Mesenchymal stem cell (in vitro differentiated cells and primary cell): ENCODE measurements around the gene AP4E1.

ENCODE experiments used
- DNase-seq: peaks from one replicate; pipeline ENCODE4 v3.0.0-alpha.2; 2013
- H2AFZ ChIP-seq: one replicate; pipeline ENCODE4 v1.6.1; 2013; ENCODE audit warnings: low read depth, mild to moderate bottlenecking, control low read depth, inconsistent platforms, low read length, moderate library complexity
- H2AK5ac ChIP-seq: 2 replicates; pipeline ENCODE4 v1.6.1; 2013; ENCODE audit warnings: low read length, moderate library complexity, mild to moderate bottlenecking, inconsistent platforms; ENCODE audit not compliant: severe bottlenecking
- H2BK120ac ChIP-seq: one replicate; pipeline ENCODE4 v1.6.1; 2013; ENCODE audit warnings: low read depth, mild to moderate bottlenecking, inconsistent platforms, low read length, moderate library complexity
- H2BK12ac ChIP-seq, 2 experiments: one replicate each; pipeline ENCODE4 v1.6.1; 2013; ENCODE audit warnings: inconsistent platforms in 2 of 2, low read length in 2 of 2, mild to moderate bottlenecking in 2 of 2, moderate library complexity in 2 of 2, control low read depth in 1 of 2
- H2BK15ac ChIP-seq: one replicate; pipeline ENCODE4 v1.6.1; 2013; ENCODE audit warnings: mild to moderate bottlenecking, low read depth, inconsistent platforms; ENCODE audit not compliant: poor library complexity, severe bottlenecking
- H2BK5ac ChIP-seq: 2 replicates; pipeline ENCODE4 v1.6.1; 2013; ENCODE audit warnings: low read depth, mild to moderate bottlenecking, low read length, control low read depth, inconsistent platforms; ENCODE audit not compliant: poor library complexity, severe bottlenecking
- H3K14ac ChIP-seq, 2 experiments: one replicate each; pipeline ENCODE4 v1.6.1; 2013; ENCODE audit warnings: inconsistent platforms in 2 of 2, low read length in 2 of 2, control low read depth in 1 of 2, mild to moderate bottlenecking in 1 of 2, moderate library complexity in 1 of 2
- H3K18ac ChIP-seq, 2 experiments: one replicate each; pipeline ENCODE4 v1.6.1; 2013; ENCODE audit warnings: inconsistent platforms in 2 of 2, low read length in 2 of 2, control low read depth in 1 of 2, low read depth in 1 of 2, mild to moderate bottlenecking in 1 of 2
- H3K23ac ChIP-seq, 2 experiments: one replicate each; pipeline ENCODE4 v1.6.1; 2013; ENCODE audit warnings: inconsistent platforms in 2 of 2, low read length in 2 of 2, mild to moderate bottlenecking in 2 of 2, moderate library complexity in 2 of 2, control low read depth in 1 of 2
- H3K27ac ChIP-seq: 2 replicates; pipeline ENCODE4 v1.5.1; 2013; ENCODE audit warnings: mild to moderate bottlenecking, moderate library complexity, low read length, control low read depth, inconsistent platforms; ENCODE audit not compliant: poor library complexity, severe bottlenecking
- H3K27me3 ChIP-seq, 2 experiments: 2 replicates each; pipeline versions ENCODE4 v1.6.1 to v1.7.0; 2013; ENCODE audit warnings: low read length in 2 of 2, mild to moderate bottlenecking in 2 of 2, moderate library complexity in 2 of 2, control low read depth in 1 of 2, inconsistent platforms in 1 of 2; ENCODE audit not compliant: control insufficient read depth in 1 of 2, insufficient read depth in 1 of 2
- H3K36me3 ChIP-seq, 2 experiments: 2 replicates each; pipeline versions ENCODE4 v1.6.1 to v1.7.0; 2013; ENCODE audit warnings: low read length in 2 of 2, control low read depth in 1 of 2, inconsistent platforms in 1 of 2, low read depth in 1 of 2, mild to moderate bottlenecking in 1 of 2; ENCODE audit not compliant: insufficient read depth in 2 of 2, control insufficient read depth in 1 of 2
- H3K4ac ChIP-seq, 2 experiments: one replicate each; pipeline ENCODE4 v1.6.1; 2013; ENCODE audit warnings: inconsistent platforms in 2 of 2, low read length in 2 of 2, mild to moderate bottlenecking in 2 of 2, moderate library complexity in 2 of 2, control low read depth in 1 of 2, low read depth in 1 of 2
- H3K4me1 ChIP-seq: 2 replicates; pipeline ENCODE4 v1.6.1; 2013; ENCODE audit warnings: low read depth, low read length, control low read depth; ENCODE audit not compliant: control insufficient read depth, insufficient read depth
- H3K4me2 ChIP-seq: 2 replicates; pipeline ENCODE4 v1.6.1; 2013; ENCODE audit warnings: low read length, mild to moderate bottlenecking, inconsistent platforms; ENCODE audit not compliant: poor library complexity, severe bottlenecking
- H3K4me3 ChIP-seq, 2 experiments: 2 replicates each; pipeline versions ENCODE4 v1.5.1 to v1.7.0; 2013; ENCODE audit warnings: low read length in 2 of 2, mild to moderate bottlenecking in 2 of 2, control low read depth in 1 of 2, low read depth in 1 of 2; ENCODE audit not compliant: insufficient read depth in 1 of 2
- H3K79me1 ChIP-seq: replicated peaks from 2 replicates; pipeline ENCODE4 v1.6.1; 2013; ENCODE audit warnings: mild to moderate bottlenecking, control low read depth, low read length, inconsistent platforms; ENCODE audit not compliant: poor library complexity, severe bottlenecking
- H3K9ac ChIP-seq: 2 replicates; pipeline ENCODE4 v1.7.0; 2013; ENCODE audit warnings: mild to moderate bottlenecking, low read length, moderate library complexity
- H3K9me3 ChIP-seq: 2 replicates; pipeline ENCODE4 v1.7.0; 2013; ENCODE audit warnings: mild to moderate bottlenecking, low read length; ENCODE audit not compliant: control insufficient read depth
- H4K8ac ChIP-seq: one replicate; pipeline ENCODE4 v1.6.1; 2013; ENCODE audit warnings: inconsistent platforms, mild to moderate bottlenecking, low read length, moderate library complexity
- H4K91ac ChIP-seq: one replicate; pipeline ENCODE4 v1.6.1; 2013; ENCODE audit warnings: mild to moderate bottlenecking, low read length, inconsistent platforms
- WGBS: methylation state at CpG from one replicate; pipeline ENCODE4 v1.1.7; 2013; ENCODE audit warnings: mixed read lengths; 5-methylcytosine and 5-hydroxymethylcytosine counted together

AP4E1 gene

DNA sequence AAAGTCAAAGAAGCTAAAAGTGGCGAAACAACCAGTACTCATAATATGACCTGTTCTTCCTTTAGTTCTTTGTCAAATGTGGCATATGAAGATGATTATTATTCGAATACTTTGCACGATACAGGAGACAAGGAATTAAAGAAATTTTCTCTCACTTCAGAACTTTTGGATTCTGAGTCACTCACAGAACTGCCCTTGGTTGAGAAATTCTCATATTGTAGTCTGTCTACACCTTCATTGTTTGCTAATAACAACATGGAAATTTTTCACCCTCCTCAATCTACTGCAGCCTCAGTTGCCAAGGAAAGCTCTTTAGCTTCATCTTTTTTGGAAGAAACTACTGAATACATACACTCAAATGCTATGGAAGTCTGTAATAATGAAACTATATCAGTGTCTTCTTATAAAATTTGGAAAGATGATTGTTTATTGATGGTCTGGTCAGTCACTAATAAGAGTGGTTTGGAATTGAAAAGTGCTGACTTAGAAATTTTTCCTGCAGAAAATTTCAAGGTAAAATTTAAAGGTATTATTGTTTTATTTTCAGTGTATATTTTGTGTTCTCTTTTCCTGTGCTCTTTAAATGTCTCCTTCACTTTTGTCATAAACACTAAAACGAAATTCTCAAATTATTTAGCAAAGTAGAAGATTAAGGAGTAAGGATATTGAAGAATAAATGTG is 89.0 kb downstream of the AP4E1 start:
- WGBS, result 100% methylated on average over 3 of the region's 4 CpGs
- peaks cover 4% of the 10 kb centered on the region for H3K79me1 ChIP-seq
- H2BK5ac ChIP-seq, result no peak overlapping the region
- H3K9me3 ChIP-seq, result no peaks in the 10 kb centered on the region
- H3K18ac ChIP-seq, result no peak overlapping the region
- no peak overlapping the region for H3K4ac ChIP-seq
- no peak overlapping the region for H2AK5ac ChIP-seq
- H4K8ac ChIP-seq, result no peak overlapping the region
- no peaks in the 10 kb centered on the region for H3K27me3 ChIP-seq
- H2BK120ac ChIP-seq, result no peak overlapping the region
- H3K9ac ChIP-seq, result peak overlapping the region; percentile 19
- DNase-seq, result no peak
- H3K23ac ChIP-seq, result no peak overlapping the region
- H2BK12ac ChIP-seq, result no peak overlapping the region
- H3K4me2 ChIP-seq, result no peak overlapping the region
- H2BK15ac ChIP-seq, result no peak overlapping the region
- peaks cover 6 to 57% of the 10 kb centered on the region in 2 experiments for H3K36me3 ChIP-seq
- no peak overlapping the region for H3K14ac ChIP-seq
- H3K4me1 ChIP-seq, result no peaks in the 10 kb centered on the region
- no peak overlapping the region for H3K27ac ChIP-seq
- H3K4me3 ChIP-seq, result no peak overlapping the region
- no peak overlapping the region for H2AFZ ChIP-seq
- no peak overlapping the region for H4K91ac ChIP-seq

DNA sequence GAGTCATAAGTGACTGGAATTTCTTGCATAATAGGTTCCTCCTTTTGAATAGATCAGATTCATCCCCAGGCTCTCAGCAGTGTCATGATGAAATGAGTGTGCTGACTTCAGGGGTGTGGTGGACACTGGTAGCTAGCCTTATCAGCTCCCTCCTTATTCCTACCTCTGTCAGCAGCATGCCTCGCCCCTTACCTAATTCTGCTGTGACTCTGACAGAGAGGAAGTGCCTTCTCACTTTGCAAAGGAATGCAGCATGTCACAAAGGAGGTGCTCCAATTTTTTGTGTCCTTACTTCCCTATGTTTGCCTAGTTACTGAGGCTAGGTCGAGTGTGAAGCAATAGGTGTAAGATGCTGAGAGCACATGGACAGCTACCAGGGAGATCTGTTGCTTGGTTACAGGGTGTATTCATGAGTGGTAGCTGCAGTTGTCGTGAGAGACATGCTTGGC is 95.6 kb downstream of the AP4E1 start:
- H3K4me1 ChIP-seq, result no peaks in the 10 kb centered on the region
- peak; percentile 15 for DNase-seq
- H3K4me3 ChIP-seq, result no peak overlapping the region
- H3K14ac ChIP-seq, result peak overlapping the region in 1 of 2 experiments; percentile 9
- H4K8ac ChIP-seq, result no peak overlapping the region
- H3K4me2 ChIP-seq, result no peak overlapping the region
- H3K79me1 ChIP-seq, result peaks cover 2% of the 10 kb centered on the region
- no peak overlapping the region for H3K4ac ChIP-seq
- H4K91ac ChIP-seq, result no peak overlapping the region
- 92% methylated on average over 3 of the region's 3 CpGs for WGBS
- peaks cover 3% of the 10 kb centered on the region for H3K9me3 ChIP-seq
- no peak overlapping the region for H3K27ac ChIP-seq
- H3K27me3 ChIP-seq, result no peaks in the 10 kb centered on the region
- H2BK5ac ChIP-seq, result no peak overlapping the region
- no peak overlapping the region for H2AFZ ChIP-seq
- H3K9ac ChIP-seq, result no peak overlapping the region
- peak overlapping the region in 1 of 2 experiments; percentile 26 for H3K23ac ChIP-seq
- H2BK120ac ChIP-seq, result no peak overlapping the region
- H2AK5ac ChIP-seq, result no peak overlapping the region
- peaks cover 11 to 71% of the 10 kb centered on the region in 2 experiments for H3K36me3 ChIP-seq
- H3K18ac ChIP-seq, result no peak overlapping the region
- no peak overlapping the region for H2BK15ac ChIP-seq
- no peak overlapping the region for H2BK12ac ChIP-seq

GRCh38 chr15:51006336-51006985 is 98.0 kb downstream of the AP4E1 start:
- Histone ChIP-seq H2BK120ac (no peak overlapping the region), H3K27me3 (no peaks in the 10 kb centered on the region), H2AFZ (no peak overlapping the region), H3K36me3 (peaks cover 8 to 59% of the 10 kb centered on the region in 2 experiments), H3K4ac (no peak overlapping the region), H3K9ac (no peak overlapping the region), H4K8ac (no peak overlapping the region), H3K4me3 (no peak overlapping the region), H3K4me2 (no peak overlapping the region), H3K23ac (no peak overlapping the region), H3K4me1 (no peaks in the 10 kb centered on the region), H2BK5ac (no peak overlapping the region), H2BK12ac (no peak overlapping the region), H4K91ac (no peak overlapping the region), H2BK15ac (no peak overlapping the region), H3K79me1 (no peaks in the 10 kb centered on the region), H3K27ac (no peak overlapping the region), H3K18ac (no peak overlapping the region), H2AK5ac (no peak overlapping the region), H3K14ac (no peak overlapping the region), H3K9me3 (peaks cover 3% of the 10 kb centered on the region)
- no peak for DNase-seq
- WGBS, result 100% methylated on average over 1 of the region's 1 CpG

DNA sequence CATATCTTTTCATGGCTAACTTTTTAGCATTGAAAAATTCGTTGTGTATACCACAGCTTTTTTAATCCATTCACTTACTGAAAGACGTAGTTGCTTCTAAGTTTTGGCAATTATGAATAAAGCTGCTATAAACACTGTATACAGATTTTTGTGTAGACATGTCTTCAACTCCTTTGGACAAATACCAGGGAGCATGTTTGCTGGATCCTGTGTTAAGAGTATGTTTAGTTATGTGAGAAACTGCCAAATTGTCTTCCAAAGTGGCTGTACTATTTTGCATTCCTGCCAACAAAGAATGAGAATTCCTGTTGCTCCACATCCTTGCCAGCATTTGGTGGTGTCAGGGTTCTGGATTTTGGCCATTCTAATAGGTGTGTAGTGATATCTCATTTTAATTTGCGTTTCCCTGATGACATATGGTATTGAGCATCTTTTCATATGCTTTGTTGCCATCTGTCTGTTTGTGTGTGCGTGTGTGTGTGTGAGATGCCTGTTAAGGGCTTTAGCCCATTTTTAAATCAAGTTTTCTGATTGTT is 98.7 kb downstream of the AP4E1 start:
- 95% methylated on average over 2 of the region's 4 CpGs for WGBS

More for the DNA sequence above, 98.7 kb downstream of the AP4E1 start:
- Histone ChIP-seq H3K9me3 (peaks cover 3% of the 10 kb centered on the region), H3K4me3 (no peak overlapping the region), H2BK5ac (no peak overlapping the region), H4K91ac (no peak overlapping the region), H2AK5ac (no peak overlapping the region), H3K18ac (no peak overlapping the region), H3K27me3 (no peaks in the 10 kb centered on the region), H2BK120ac (no peak overlapping the region), H2AFZ (no peak overlapping the region), H3K79me1 (no peaks in the 10 kb centered on the region), H3K23ac (no peak overlapping the region), H3K36me3 (peaks cover 5 to 55% of the 10 kb centered on the region in 2 experiments), H3K27ac (no peak overlapping the region), H3K4me2 (no peak overlapping the region), H3K9ac (no peak overlapping the region), H2BK12ac (no peak overlapping the region), H3K4ac (no peak overlapping the region), H2BK15ac (no peak overlapping the region), H3K14ac (no peak overlapping the region), H4K8ac (no peak overlapping the region), H3K4me1 (no peaks in the 10 kb centered on the region)
- no peak for DNase-seq
